ENCODE data around the gene FGD3.

Gene FGD3

DNA sequence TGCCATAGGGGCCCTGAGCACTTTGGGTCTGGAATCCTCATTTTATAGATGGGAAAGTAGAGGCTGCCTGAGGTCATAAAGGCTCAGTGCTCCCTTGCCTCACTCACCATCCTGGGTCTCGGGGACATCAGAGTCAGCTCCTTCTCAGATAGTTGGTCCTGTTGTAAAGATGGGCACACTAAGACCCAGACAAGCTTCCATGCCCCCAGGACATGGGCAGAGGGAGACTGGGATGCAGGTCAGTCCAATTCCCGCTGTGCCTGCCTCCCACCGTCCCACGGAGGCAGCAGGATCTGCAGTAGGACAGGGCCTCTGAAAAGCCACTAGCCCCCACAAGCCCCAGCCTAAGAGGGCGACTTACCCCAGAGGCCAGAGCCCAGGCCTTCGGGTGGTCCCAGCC, 92.1 kb downstream of the FGD3 start:
- TF ChIP-seq, protein P1, sequence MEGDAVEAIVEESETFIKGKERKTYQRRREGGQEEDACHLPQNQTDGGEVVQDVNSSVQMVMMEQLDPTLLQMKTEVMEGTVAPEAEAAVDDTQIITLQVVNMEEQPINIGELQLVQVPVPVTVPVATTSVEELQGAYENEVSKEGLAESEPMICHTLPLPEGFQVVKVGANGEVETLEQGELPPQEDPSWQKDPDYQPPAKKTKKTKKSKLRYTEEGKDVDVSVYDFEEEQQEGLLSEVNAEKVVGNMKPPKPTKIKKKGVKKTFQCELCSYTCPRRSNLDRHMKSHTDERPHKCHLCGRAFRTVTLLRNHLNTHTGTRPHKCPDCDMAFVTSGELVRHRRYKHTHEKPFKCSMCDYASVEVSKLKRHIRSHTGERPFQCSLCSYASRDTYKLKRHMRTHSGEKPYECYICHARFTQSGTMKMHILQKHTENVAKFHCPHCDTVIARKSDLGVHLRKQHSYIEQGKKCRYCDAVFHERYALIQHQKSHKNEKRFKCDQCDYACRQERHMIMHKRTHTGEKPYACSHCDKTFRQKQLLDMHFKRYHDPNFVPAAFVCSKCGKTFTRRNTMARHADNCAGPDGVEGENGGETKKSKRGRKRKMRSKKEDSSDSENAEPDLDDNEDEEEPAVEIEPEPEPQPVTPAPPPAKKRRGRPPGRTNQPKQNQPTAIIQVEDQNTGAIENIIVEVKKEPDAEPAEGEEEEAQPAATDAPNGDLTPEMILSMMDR (IDR thresholded peaks at IDR 0.05; ENCODE audit: low read depth, low read length, missing control alignments) = no peak
- in situ Hi-C loops (cut with HindIII; ENCODE audit: low sequenced_read_pairs) = no loop called here
- H3K4me3 ChIP-seq (ENCODE audit: low read depth, low read length) = no peak overlapping the region
- DNase-seq (ENCODE audit: low read depth) = no peak

- in situ Hi-C loops (cut with HindIII; ENCODE audit: low sequenced_read_pairs) = no loop called here
- DNase-seq (ENCODE audit: low read depth) = no peak
- no peak overlapping the region for H3K4me3 ChIP-seq (ENCODE audit: low read depth, low read length)
- TF ChIP-seq, protein P1 (IDR thresholded peaks at IDR 0.05; ENCODE audit: low read depth, low read length, missing control alignments) = no peak
Observed at GRCh38 chr9:93039976-93040375, 92.7 kb downstream of the FGD3 start.

GRCh38 chr9:93040409-93040808, 93.1 kb downstream of the FGD3 start:
- TF ChIP-seq, protein P1 (IDR thresholded peaks at IDR 0.05; ENCODE audit: low read depth, low read length, missing control alignments) = no peak
- no peak for DNase-seq (ENCODE audit: low read depth)

DNA sequence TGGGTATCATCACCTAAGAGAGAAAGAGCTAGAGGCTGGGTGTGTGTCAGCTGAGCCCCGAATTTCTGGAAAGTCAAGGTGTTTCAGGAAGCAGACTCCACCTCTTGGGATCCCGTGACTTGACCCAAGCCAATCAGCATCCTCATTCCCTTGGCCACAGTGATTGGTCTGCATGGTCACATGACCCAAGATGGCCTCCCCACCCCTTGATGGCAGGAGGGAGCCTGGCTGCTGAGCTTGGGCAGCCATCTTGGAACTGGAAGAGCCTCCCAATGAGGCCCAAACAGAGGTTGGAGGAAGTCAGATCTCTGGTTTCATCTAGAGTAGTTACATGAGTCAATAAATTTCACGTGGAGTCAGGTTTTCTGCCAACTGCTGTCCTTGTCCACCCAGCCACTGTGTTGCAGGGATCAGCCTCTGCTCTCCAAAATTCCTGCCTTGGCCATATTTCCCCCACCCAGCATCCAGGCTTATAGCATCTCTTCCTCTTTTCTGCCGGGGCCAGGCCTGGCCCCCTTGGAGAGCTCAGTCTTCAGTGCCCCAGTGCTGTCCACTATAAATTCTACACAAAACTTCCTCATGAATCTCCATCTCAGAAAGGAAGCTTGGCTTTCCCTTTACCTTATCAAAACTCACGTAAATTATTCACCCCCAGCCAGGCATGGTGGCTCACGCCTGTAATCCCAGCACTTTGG, 93.9 kb downstream of the FGD3 start:
- no peak for DNase-seq (ENCODE audit: low read depth)
- H3K4me3 ChIP-seq (ENCODE audit: low read depth, low read length) = no peak overlapping the region
- in situ Hi-C loops (cut with HindIII; ENCODE audit: low sequenced_read_pairs) = no loop called here
- TF ChIP-seq, protein P1 (IDR thresholded peaks at IDR 0.05; ENCODE audit: low read depth, low read length, missing control alignments) = no peak

More at GRCh38 chr9:93040409-93040808, 93.1 kb downstream of the FGD3 start:
- in situ Hi-C loops (cut with HindIII; ENCODE audit: low sequenced_read_pairs) = no loop called here
- H3K4me3 ChIP-seq (ENCODE audit: low read depth, low read length) = no peak overlapping the region

DNA sequence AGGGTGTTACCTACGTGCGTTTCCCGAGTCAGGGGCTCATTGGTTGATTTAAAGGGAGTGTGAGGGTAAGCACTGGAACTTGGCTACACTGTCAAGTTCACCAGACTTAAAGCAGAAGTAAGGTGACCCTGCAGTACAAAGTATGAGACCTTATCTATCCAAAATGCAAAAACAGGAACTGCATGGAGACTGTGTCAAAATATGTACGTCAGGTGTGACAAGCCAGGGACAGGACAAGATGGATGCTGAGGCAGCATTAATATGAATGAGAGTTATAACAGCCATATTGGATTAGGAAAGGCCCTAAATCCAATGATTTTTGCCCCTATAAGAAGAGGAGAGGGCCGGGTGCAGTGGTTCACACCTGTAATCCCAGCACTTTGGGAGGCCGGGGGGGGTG, 95.8 kb downstream of the FGD3 start:
- in situ Hi-C loops (cut with HindIII; ENCODE audit: low sequenced_read_pairs) = no loop called here
- TF ChIP-seq, protein P1 (IDR thresholded peaks at IDR 0.05; ENCODE audit: low read depth, low read length, missing control alignments) = no peak
- no peak overlapping the region for H3K4me3 ChIP-seq (ENCODE audit: low read depth, low read length)
- DNase-seq (ENCODE audit: low read depth) = no peak

GRCh38 chr9:93045521-93045920, 98.2 kb downstream of the FGD3 start:
- TF ChIP-seq, protein P1 (IDR thresholded peaks at IDR 0.05; ENCODE audit: low read depth, low read length, missing control alignments) = no peak
- no peak for DNase-seq (ENCODE audit: low read depth)
- no peak overlapping the region for H3K4me3 ChIP-seq (ENCODE audit: low read depth, low read length)
- in situ Hi-C loops (cut with HindIII; ENCODE audit: low sequenced_read_pairs) = no loop called here
